Activated CD4-positive, alpha-beta T cell treated with anti-CD3 and anti-CD28 coated beads, Interleukin-2, Interleukin-6, amounts not matched to agents 100 ng/mL and 50 ng/mL, durations not matched to agents 16 hours and 8 hours (primary cell): ENCODE measurements around the gene PAXIP1.
A peak's percentile ranks its signal among the peaks of the same experiment; 100 is the strongest.

Experiments
- DNase-seq: peaks from one replicate; pipeline ENCODE4 v3.0.0-alpha.2; 2020

Gene PAXIP1

GRCh38 chr7:154996101-154996500 lies 6.8 kb downstream of the PAXIP1 start:
- no peak for DNase-seq

- no peak for DNase-seq
These were observed 7.9 kb downstream of the PAXIP1 start for GRCh38 chr7:154994996-154995395.

GRCh38 chr7:154990964-154991540 lies 11.9 kb downstream of the PAXIP1 start:
- DNase-seq, result no peak

- DNase-seq, result no peak
These were observed 15.4 kb downstream of the PAXIP1 start for GRCh38 chr7:154987571-154987970.

- no peak for DNase-seq
These were observed 16.6 kb downstream of the PAXIP1 start for GRCh38 chr7:154986200-154986945.

GRCh38 chr7:154985230-154985629 lies 17.7 kb downstream of the PAXIP1 start:
- no peak for DNase-seq

- no peak for DNase-seq
These were observed 18.2 kb downstream of the PAXIP1 start for GRCh38 chr7:154984601-154985188.

- DNase-seq, result no peak
These were observed 24.9 kb downstream of the PAXIP1 start for GRCh38 chr7:154978017-154978416.

- DNase-seq, result no peak
These were observed 25.7 kb downstream of the PAXIP1 start for GRCh38 chr7:154977250-154977649.

- no peak for DNase-seq
These were observed 26.1 kb downstream of the PAXIP1 start for GRCh38 chr7:154976844-154977243.

GRCh38 chr7:154975984-154976383 lies 26.9 kb downstream of the PAXIP1 start:
- DNase-seq, result no peak

- no peak for DNase-seq
These were observed 29.5 kb downstream of the PAXIP1 start for GRCh38 chr7:154973381-154973780.

GRCh38 chr7:154968336-154969001 lies 34.5 kb downstream of the PAXIP1 start:
- no peak for DNase-seq

GRCh38 chr7:154967401-154967955 lies 35.4 kb downstream of the PAXIP1 start:
- DNase-seq, result no peak

GRCh38 chr7:154965014-154965413 lies 37.9 kb downstream of the PAXIP1 start:
- DNase-seq, result no peak

GRCh38 chr7:154960063-154960790 lies 42.7 kb downstream of the PAXIP1 start:
- no peak for DNase-seq

GRCh38 chr7:154956427-154956826 lies 46.5 kb downstream of the PAXIP1 start:
- no peak for DNase-seq

GRCh38 chr7:154953006-154953684 lies 49.8 kb downstream of the PAXIP1 start:
- DNase-seq, result peak; percentile 65

- DNase-seq, result no peak
These were observed 52.0 kb downstream of the PAXIP1 start for GRCh38 chr7:154950960-154951359.

- DNase-seq, result no peak
These were observed 55.3 kb downstream of the PAXIP1 start for GRCh38 chr7:154947604-154948003.

- no peak for DNase-seq
These were observed 56.8 kb downstream of the PAXIP1 start for GRCh38 chr7:154946166-154946565.

- no peak for DNase-seq
These were observed 59.0 kb downstream of the PAXIP1 start for GRCh38 chr7:154943906-154944305.
